ENCODE measurements around the gene PRDX1.
"Not testable (repeated sequence)": the region's sequence is repeated elsewhere in the genome, so short reads cannot be mapped to it uniquely, and the experiment has no call there.

The PRDX1 gene

DNA sequence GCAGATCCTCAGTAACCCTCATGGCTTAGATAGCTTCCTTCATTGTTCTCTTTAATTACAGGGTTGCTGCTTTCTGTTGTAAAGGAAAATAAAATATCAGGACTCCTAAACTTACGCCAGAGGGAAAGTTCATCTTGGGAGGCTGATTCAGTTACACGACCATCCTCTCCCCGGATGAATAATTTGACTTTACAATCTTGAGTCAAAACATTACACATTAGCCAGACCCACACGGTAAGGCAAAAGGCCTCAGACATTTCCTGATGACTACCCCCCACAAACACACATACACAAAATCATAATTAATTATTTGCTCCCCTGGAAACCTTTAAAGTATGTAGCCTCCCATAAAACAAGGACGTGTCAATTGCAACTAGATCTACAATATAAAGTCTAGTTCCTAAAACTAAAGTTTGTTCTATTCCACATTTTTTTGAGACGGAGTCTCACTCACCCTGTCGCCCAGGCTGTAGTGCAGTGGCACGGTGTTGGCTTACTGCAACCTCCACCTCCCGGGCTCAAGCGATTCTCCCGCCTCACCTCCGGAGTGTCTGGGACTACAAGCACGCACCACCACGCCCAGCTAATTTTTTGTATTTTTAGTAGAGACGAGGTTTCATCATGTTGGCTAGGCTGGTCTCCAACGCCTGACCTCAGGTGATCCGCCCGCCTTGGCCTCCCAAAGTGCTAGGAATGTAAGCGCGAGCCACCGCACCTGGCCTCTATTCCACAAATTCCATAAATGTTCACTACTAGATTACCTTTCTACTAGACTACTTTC, 830 bp upstream of the PRDX1 start:
- Histone ChIP-seq H2AFZ (ENCODE audit: low read depth, low read length) (peak overlapping the region; percentile 97), H3K4me3 (ENCODE audit: low read depth in 1 of 2, low read length in 2 of 2) (peak overlapping the region; percentile 22 to 75; a peak in 3 of 4 replicates), H3K36me3 (ENCODE audit: insufficient read depth, low read length) (peaks cover 13% of the 10 kb centered on the region), H3K9me3 (ENCODE audit: insufficient read depth, low read length, severe bottlenecking) (no peaks in the 10 kb centered on the region), H3K27ac (ENCODE audit: low read length) (peak overlapping the region; percentile 96), H3K4me2 (ENCODE audit: insufficient read depth, low read length) (peak overlapping the region; percentile 78), H3K79me2 (ENCODE audit: insufficient read depth, low read length) (peaks cover 42% of the 10 kb centered on the region), H4K20me1 (ENCODE audit: insufficient read depth, low read length) (peaks cover 10% of the 10 kb centered on the region; the same call in 1 of the 2 replicates), H3K27me3 (ENCODE audit: insufficient read depth, low read length, poor library complexity) (no peaks in the 10 kb centered on the region), H3K9ac (ENCODE audit: low read depth, low read length) (peak overlapping the region; percentile 90), H3K4me1 (ENCODE audit: insufficient read depth, low read length) (peaks cover 43% of the 10 kb centered on the region)
- DNase-seq (no peak), ATAC-seq (ENCODE audit: insufficient read depth, low read depth) (no peak)
- no peak for TF ChIP-seq EZH2 (IDR thresholded peaks at IDR 0.05; ENCODE audit: borderline replicate concordance, low read depth, low read length, severe bottlenecking)
- TF ChIP-seq, protein P1, sequence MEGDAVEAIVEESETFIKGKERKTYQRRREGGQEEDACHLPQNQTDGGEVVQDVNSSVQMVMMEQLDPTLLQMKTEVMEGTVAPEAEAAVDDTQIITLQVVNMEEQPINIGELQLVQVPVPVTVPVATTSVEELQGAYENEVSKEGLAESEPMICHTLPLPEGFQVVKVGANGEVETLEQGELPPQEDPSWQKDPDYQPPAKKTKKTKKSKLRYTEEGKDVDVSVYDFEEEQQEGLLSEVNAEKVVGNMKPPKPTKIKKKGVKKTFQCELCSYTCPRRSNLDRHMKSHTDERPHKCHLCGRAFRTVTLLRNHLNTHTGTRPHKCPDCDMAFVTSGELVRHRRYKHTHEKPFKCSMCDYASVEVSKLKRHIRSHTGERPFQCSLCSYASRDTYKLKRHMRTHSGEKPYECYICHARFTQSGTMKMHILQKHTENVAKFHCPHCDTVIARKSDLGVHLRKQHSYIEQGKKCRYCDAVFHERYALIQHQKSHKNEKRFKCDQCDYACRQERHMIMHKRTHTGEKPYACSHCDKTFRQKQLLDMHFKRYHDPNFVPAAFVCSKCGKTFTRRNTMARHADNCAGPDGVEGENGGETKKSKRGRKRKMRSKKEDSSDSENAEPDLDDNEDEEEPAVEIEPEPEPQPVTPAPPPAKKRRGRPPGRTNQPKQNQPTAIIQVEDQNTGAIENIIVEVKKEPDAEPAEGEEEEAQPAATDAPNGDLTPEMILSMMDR (IDR thresholded peaks at IDR 0.05; ENCODE audit: borderline replicate concordance, extremely low read depth, low read length, poor library complexity, severe bottlenecking): no peak

DNA sequence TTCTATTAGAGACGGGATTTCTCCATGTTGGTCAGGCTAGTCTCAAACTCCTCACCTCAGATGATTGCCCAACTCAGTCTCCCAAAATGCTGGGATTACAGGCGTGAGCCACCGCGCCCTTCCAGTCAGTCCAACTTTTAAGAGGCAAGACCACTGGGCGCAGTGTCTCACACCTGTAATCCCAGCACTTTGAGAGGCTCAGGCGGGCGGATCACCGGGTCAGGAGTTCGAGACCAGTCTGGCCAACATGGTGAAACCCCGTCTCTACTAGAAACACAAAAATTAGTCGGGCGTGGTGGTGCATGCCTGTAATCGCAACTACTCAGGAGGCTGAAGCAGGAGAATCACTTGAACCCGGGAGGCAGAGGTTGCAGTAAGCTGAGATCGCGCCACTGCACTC, 1.9 kb downstream of the PRDX1 start:
- H3K9ac ChIP-seq (ENCODE audit: low read depth, low read length): peak overlapping the region; percentile 90; the same call in 1 of the 2 replicates
- H3K27me3 ChIP-seq (ENCODE audit: insufficient read depth, low read length, poor library complexity); DNase-seq; ATAC-seq (ENCODE audit: insufficient read depth, low read depth); H2AFZ ChIP-seq (ENCODE audit: low read depth, low read length); H3K9me3 ChIP-seq (ENCODE audit: insufficient read depth, low read length, severe bottlenecking); H3K27ac ChIP-seq (ENCODE audit: low read length): not testable (repeated sequence)
- peaks cover 24% of the 10 kb centered on the region for H4K20me1 ChIP-seq (ENCODE audit: insufficient read depth, low read length)
- peaks cover 39% of the 10 kb centered on the region for H3K36me3 ChIP-seq (ENCODE audit: insufficient read depth, low read length)
- peaks cover 48% of the 10 kb centered on the region for H3K4me1 ChIP-seq (ENCODE audit: insufficient read depth, low read length)
- peak overlapping the region in 1 of 2 experiments; percentile 75; a peak in 2 of 4 replicates for H3K4me3 ChIP-seq (ENCODE audit: low read depth in 1 of 2, low read length in 2 of 2)
- H3K79me2 ChIP-seq (ENCODE audit: insufficient read depth, low read length): peaks cover 58% of the 10 kb centered on the region
- peak overlapping the region; percentile 78 for H3K4me2 ChIP-seq (ENCODE audit: insufficient read depth, low read length)

DNA sequence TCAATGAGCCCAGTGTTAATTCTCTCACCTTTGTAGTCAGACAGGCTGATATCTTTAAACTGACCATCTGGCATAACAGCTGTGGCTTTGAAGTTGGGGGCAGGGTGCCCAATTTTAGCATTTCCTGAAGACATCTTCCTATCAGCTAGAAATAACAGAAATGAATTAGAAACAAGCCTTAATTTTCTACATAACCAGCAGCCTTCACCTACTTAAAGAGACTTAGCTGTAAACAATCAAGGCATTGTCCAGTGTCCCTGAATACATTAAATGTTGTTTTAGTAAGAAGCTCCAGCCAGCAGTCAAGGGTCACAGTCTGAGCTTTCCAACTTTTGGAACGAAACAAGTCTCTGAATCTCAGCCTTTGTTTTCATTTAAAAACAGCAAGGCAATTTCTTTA, 2.8 kb downstream of the PRDX1 start:
- TF ChIP-seq, protein P1 (IDR thresholded peaks at IDR 0.05; ENCODE audit: borderline replicate concordance, extremely low read depth, low read length, poor library complexity, severe bottlenecking): no peak
- no peak for TF ChIP-seq EZH2 (IDR thresholded peaks at IDR 0.05; ENCODE audit: borderline replicate concordance, low read depth, low read length, severe bottlenecking)
- Histone ChIP-seq H3K27ac (ENCODE audit: low read length) (no peak overlapping the region), H3K4me2 (ENCODE audit: insufficient read depth, low read length) (peak overlapping the region; percentile 78), H3K9me3 (ENCODE audit: insufficient read depth, low read length, severe bottlenecking) (no peaks in the 10 kb centered on the region), H3K4me1 (ENCODE audit: insufficient read depth, low read length) (peaks cover 46% of the 10 kb centered on the region), H4K20me1 (ENCODE audit: insufficient read depth, low read length) (peaks cover 29% of the 10 kb centered on the region), H3K36me3 (ENCODE audit: insufficient read depth, low read length) (peaks cover 47% of the 10 kb centered on the region), H2AFZ (ENCODE audit: low read depth, low read length) (no peak overlapping the region), H3K27me3 (ENCODE audit: insufficient read depth, low read length, poor library complexity) (no peaks in the 10 kb centered on the region), H3K79me2 (ENCODE audit: insufficient read depth, low read length) (peaks cover 58% of the 10 kb centered on the region), H3K4me3 (ENCODE audit: low read depth in 1 of 2, low read length in 2 of 2) (peak overlapping the region in 1 of 2 experiments; percentile 75; a peak in 1 of 4 replicates), H3K9ac (ENCODE audit: low read depth, low read length) (0 out of 2 replicates have a peak overlapping the region, but pooled peaks have one; percentile 1)
- no peak for DNase-seq
- ATAC-seq (ENCODE audit: insufficient read depth, low read depth): no peak

DNA sequence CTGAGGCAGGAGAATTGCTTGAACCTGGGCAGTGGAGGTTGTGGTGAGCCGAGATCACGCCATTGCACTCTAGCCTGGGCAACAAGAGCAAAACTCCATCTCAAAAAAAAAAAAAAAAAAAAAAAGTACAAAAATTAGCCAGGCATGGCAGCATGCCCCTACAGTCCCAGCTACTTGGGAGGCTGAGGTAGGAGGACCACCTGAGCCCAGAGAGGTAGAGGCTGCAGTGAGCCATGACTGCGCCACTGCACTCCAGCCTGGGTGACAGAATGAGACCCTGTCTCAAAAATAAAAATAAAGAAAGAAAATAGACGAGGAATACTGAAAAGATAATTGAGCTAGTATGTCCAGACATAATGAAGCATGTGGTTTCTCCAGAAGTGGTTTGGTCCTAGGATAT, 3.3 kb downstream of the PRDX1 start:
- H3K27ac ChIP-seq (ENCODE audit: low read length); H3K9me3 ChIP-seq (ENCODE audit: insufficient read depth, low read length, severe bottlenecking); DNase-seq; H3K4me3 ChIP-seq (ENCODE audit: low read depth in 1 of 2, low read length in 2 of 2); ATAC-seq (ENCODE audit: insufficient read depth, low read depth); H3K27me3 ChIP-seq (ENCODE audit: insufficient read depth, low read length, poor library complexity); H3K9ac ChIP-seq (ENCODE audit: low read depth, low read length); H2AFZ ChIP-seq (ENCODE audit: low read depth, low read length): not testable (repeated sequence)
- peaks cover 32% of the 10 kb centered on the region for H4K20me1 ChIP-seq (ENCODE audit: insufficient read depth, low read length)
- peaks cover 58% of the 10 kb centered on the region for H3K79me2 ChIP-seq (ENCODE audit: insufficient read depth, low read length)
- peaks cover 52% of the 10 kb centered on the region for H3K36me3 ChIP-seq (ENCODE audit: insufficient read depth, low read length)
- peak overlapping the region; percentile 78; the same call in 1 of the 2 replicates for H3K4me2 ChIP-seq (ENCODE audit: insufficient read depth, low read length)
- H3K4me1 ChIP-seq (ENCODE audit: insufficient read depth, low read length): peaks cover 40% of the 10 kb centered on the region

Data from DND-41 (cell line).